HAP-1 (cell line): ENCODE results near the gene MOAP1.
"Not testable (repeated sequence)": the region's sequence is repeated elsewhere in the genome, so short reads cannot be mapped to it uniquely, and the experiment has no call there.

Experiments
- DNase-seq, 2 experiments: peaks; one replicate each; pipeline ENCODE4 v3.0.0-alpha.2; 2016 to 2020; ENCODE audit warnings: low spot score in 2 of 2
- H3K27me3 ChIP-seq: fragments of 250-450 bp; sonication (Bioruptor Pico); 2 replicates; pipeline ENCODE4 v1.5.1; 2020; ENCODE audit warnings: low read depth, mild to moderate bottlenecking, moderate library complexity
- H3K36me3 ChIP-seq: fragments of 250-450 bp; sonication (Bioruptor Pico); replicated peaks from 2 replicates; pipeline ENCODE4 v1.5.1; 2020; ENCODE audit warnings: mild to moderate bottlenecking
- H3K4me1 ChIP-seq: fragments of 250-450 bp; sonication (Bioruptor Pico); 2 replicates; pipeline ENCODE4 v1.5.1; 2020; ENCODE audit warnings: mild to moderate bottlenecking
- H3K4me3 ChIP-seq: fragments of 250-450 bp; sonication (Bioruptor Pico); 2 replicates; pipeline ENCODE4 v1.5.1; 2020; ENCODE audit warnings: mild to moderate bottlenecking, moderate library complexity
- H3K9me3 ChIP-seq: fragments of 250-450 bp; sonication (Bioruptor Pico); 2 replicates; pipeline ENCODE4 v1.5.1; 2020; ENCODE audit warnings: mild to moderate bottlenecking, moderate library complexity
- in situ Hi-C: fragments of 300-500 bp; cut with MboI; formaldehyde crosslinking; loops from 3 replicates; pipeline ENCODE4 v1.14.3; 2020; ENCODE audit warnings: low sequenced_read_pairs, inconsistent platforms, mixed read lengths

The MOAP1 gene

GRCh38 chr14:93148979-93149378, 35.7 kb downstream of the MOAP1 start:
- in situ Hi-C loops: no loop called here
- Histone ChIP-seq H3K27me3 (no peaks in the 10 kb centered on the region), H3K4me1 (no peaks in the 10 kb centered on the region)

GRCh38 chr14:93146119-93146518, 38.6 kb downstream of the MOAP1 start:
- in situ Hi-C loops: no loop called here
- DNase-seq: no peak
- Histone ChIP-seq H3K36me3 (no peaks in the 10 kb centered on the region), H3K4me1 (no peaks in the 10 kb centered on the region), H3K4me3 (no peak overlapping the region), H3K27me3 (no peaks in the 10 kb centered on the region), H3K9me3 (no peaks in the 10 kb centered on the region)

More at GRCh38 chr14:93148979-93149378, 35.7 kb downstream of the MOAP1 start:
- no peaks in the 10 kb centered on the region for H3K36me3 ChIP-seq
- DNase-seq: no peak
- H3K9me3 ChIP-seq: no peaks in the 10 kb centered on the region
- no peak overlapping the region for H3K4me3 ChIP-seq

GRCh38 chr14:93142854-93143652, 41.6 kb downstream of the MOAP1 start:
- in situ Hi-C loops: no loop called here
- no peak for DNase-seq
- Histone ChIP-seq H3K36me3 (no peaks in the 10 kb centered on the region), H3K27me3 (no peaks in the 10 kb centered on the region), H3K4me1 (no peaks in the 10 kb centered on the region), H3K9me3 (no peaks in the 10 kb centered on the region), H3K4me3 (no peak overlapping the region)

- DNase-seq: peak in 1 of 2 experiments; percentile 25
- Histone ChIP-seq H3K4me3 (no peak overlapping the region), H3K9me3 (no peaks in the 10 kb centered on the region), H3K36me3 (no peaks in the 10 kb centered on the region), H3K4me1 (no peaks in the 10 kb centered on the region), H3K27me3 (no peaks in the 10 kb centered on the region)
- in situ Hi-C loops: loop anchor here (5.0 kb wide), 1 partner anchor 196 kb away; no protein-coding TSS in a partner anchor
Observed at GRCh38 chr14:93137864-93138263, 46.8 kb downstream of the MOAP1 start.

GRCh38 chr14:93136508-93136907, 48.2 kb downstream of the MOAP1 start:
- not testable (repeated sequence) for H3K27me3 ChIP-seq, DNase-seq, H3K4me1 ChIP-seq, H3K36me3 ChIP-seq, H3K9me3 ChIP-seq, H3K4me3 ChIP-seq
- in situ Hi-C loops: loop anchor here (5.0 kb wide), 1 partner anchor 194 kb away; no protein-coding TSS in a partner anchor

- H3K27me3 ChIP-seq: no peaks in the 10 kb centered on the region
- no peaks in the 10 kb centered on the region for H3K36me3 ChIP-seq
- no peak for DNase-seq
- H3K4me1 ChIP-seq: no peaks in the 10 kb centered on the region
- H3K4me3 ChIP-seq: no peak overlapping the region
- no peaks in the 10 kb centered on the region for H3K9me3 ChIP-seq
- in situ Hi-C loops: loop anchor here (5.0 kb wide), 1 partner anchor 194 kb away; no protein-coding TSS in a partner anchor
Observed at GRCh38 chr14:93136009-93136408, 48.7 kb downstream of the MOAP1 start.

GRCh38 chr14:93135399-93135798, 49.3 kb downstream of the MOAP1 start:
- Histone ChIP-seq H3K4me3 (no peak overlapping the region), H3K4me1 (no peaks in the 10 kb centered on the region), H3K9me3 (no peaks in the 10 kb centered on the region), H3K27me3 (no peaks in the 10 kb centered on the region), H3K36me3 (no peaks in the 10 kb centered on the region)
- in situ Hi-C loops: loop anchor here (5.0 kb wide), 1 partner anchor 193 kb away; no protein-coding TSS in a partner anchor
- no peak for DNase-seq

- H3K4me3 ChIP-seq: no peak overlapping the region
- no peaks in the 10 kb centered on the region for H3K4me1 ChIP-seq
- H3K9me3 ChIP-seq: no peaks in the 10 kb centered on the region
- DNase-seq: no peak
- no peaks in the 10 kb centered on the region for H3K27me3 ChIP-seq
- in situ Hi-C loops: no loop called here
- no peaks in the 10 kb centered on the region for H3K36me3 ChIP-seq
Observed at GRCh38 chr14:93133464-93133863, 51.2 kb downstream of the MOAP1 start.

GRCh38 chr14:93132472-93133065, 52.1 kb downstream of the MOAP1 start:
- Histone ChIP-seq H3K4me3 (no peak overlapping the region), H3K4me1 (no peaks in the 10 kb centered on the region), H3K27me3 (no peaks in the 10 kb centered on the region), H3K36me3 (no peaks in the 10 kb centered on the region), H3K9me3 (no peaks in the 10 kb centered on the region)
- no peak for DNase-seq
- in situ Hi-C loops: no loop called here
